AG04449 (cell line): ENCODE data around the gene ARHGEF7.

Source experiments
- CTCF ChIA-PET: fragments of 350-600 bp; formaldehyde crosslinking; extraction: SDS; loops from one replicate; lab custom pipeline; 2021; ENCODE audit warnings: antibody characterized with exemption; lab: Yijun Ruan, JAX
- POLR2A ChIA-PET: fragments of 400-600, 350-600 bp; formaldehyde crosslinking; extraction: SDS; loops from one replicate; lab custom pipeline; 2020; ENCODE audit warnings: antibody characterized with exemption, inconsistent platforms; lab: Yijun Ruan, JAX
- DNase-seq: peaks from one replicate; pipeline ENCODE4 v3.0.0-alpha.2; 2010; ENCODE audit warnings: low read depth, low spot score
- H3K4me3 ChIP-seq: 2 replicates; pipeline ENCODE4 v1.5.1; 2011; ENCODE audit warnings: low read depth, mild to moderate bottlenecking, control low read depth, low read length
- TF ChIP-seq, protein P1 (sequence below): IDR thresholded peaks from one replicate; pipeline ENCODE4 v1.5.1; 2011; ENCODE audit warnings: mild to moderate bottlenecking, moderate library complexity, low read length, control low read depth, inconsistent platforms; ENCODE audit not compliant: insufficient read depth; ENCODE audit errors: missing control alignments

The ARHGEF7 gene

DNA sequence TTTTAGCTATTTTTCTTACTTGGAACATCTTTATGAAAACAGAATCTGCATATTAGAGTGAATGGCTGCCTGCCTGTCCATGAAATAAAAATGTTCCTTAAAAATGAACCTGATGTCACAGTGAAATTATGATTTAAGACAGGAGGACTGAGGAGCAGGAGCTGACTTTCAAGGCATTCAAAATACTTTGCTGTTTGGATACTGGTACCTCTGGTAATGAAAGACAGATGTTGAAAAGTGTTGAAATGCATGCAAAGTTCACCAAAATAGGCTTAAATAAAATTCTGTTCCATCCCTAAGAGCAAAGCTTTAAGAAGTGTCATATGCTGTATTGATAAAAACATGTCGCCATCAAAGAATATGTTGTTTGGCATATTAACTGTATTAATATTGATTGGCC, 1.7 kb downstream of the ARHGEF7 start:
- no peak overlapping the region for H3K4me3 ChIP-seq
- ChIA-PET POLR2A (no interaction called here), CTCF (interaction anchor here (0.9 to 2.4 kb wide), 2 partner anchors 49 to 357 kb away, joined by 3 to 7 read pairs; no protein-coding TSS in a partner anchor)
- DNase-seq: no peak
- TF ChIP-seq, protein P1, sequence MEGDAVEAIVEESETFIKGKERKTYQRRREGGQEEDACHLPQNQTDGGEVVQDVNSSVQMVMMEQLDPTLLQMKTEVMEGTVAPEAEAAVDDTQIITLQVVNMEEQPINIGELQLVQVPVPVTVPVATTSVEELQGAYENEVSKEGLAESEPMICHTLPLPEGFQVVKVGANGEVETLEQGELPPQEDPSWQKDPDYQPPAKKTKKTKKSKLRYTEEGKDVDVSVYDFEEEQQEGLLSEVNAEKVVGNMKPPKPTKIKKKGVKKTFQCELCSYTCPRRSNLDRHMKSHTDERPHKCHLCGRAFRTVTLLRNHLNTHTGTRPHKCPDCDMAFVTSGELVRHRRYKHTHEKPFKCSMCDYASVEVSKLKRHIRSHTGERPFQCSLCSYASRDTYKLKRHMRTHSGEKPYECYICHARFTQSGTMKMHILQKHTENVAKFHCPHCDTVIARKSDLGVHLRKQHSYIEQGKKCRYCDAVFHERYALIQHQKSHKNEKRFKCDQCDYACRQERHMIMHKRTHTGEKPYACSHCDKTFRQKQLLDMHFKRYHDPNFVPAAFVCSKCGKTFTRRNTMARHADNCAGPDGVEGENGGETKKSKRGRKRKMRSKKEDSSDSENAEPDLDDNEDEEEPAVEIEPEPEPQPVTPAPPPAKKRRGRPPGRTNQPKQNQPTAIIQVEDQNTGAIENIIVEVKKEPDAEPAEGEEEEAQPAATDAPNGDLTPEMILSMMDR: no peak

DNA sequence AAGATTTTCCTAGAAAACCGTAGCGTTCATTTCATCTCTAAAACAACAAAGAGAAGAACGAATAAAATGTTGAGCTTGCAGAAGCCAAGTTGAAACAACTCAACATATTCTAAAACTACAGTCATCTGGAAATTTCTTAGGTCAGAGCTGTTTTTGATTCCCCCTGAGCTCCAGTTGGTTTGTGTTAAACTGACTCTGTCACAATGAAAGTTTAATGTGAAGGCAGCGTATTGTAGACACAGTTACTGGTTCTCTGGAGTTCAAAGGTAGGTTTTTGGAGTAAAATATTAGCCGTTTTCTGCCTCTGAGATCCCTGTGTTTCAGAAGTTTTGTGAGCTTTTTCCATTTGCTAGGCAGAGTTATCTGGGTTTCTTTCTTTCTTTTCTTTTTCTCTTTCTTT, 2.2 kb downstream of the ARHGEF7 start:
- DNase-seq: no peak
- TF ChIP-seq, protein P1: no peak
- POLR2A ChIA-PET: no interaction called here
- CTCF ChIA-PET: interaction anchor here (0.9 to 2.4 kb wide), 2 partner anchors 50 to 357 kb away, joined by 3 to 7 read pairs; no protein-coding TSS in a partner anchor
- no peak overlapping the region for H3K4me3 ChIP-seq

DNA sequence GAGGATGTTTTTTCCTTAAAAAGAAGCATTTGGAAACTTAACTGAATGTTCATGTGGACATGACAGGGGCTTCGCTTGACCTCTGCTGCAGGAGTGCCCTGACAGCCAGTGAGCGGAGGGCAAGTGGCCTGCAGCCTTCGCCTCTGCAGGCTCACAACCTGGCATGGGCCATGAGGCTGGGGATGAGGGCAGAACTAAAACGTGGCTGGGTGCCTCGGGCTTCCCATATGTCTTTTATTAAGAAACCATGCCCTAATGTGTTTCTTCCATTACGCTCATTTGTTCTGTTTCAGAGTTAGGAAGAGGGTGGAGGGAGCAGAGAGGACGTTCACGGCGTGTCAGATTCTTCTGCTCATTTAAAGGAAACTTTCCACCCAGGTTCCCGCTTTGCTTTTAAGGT, 2.9 kb downstream of the ARHGEF7 start:
- CTCF ChIA-PET: interaction anchor here (2.4 kb wide), 1 partner anchor 50 kb away, joined by 7 read pairs; no protein-coding TSS in a partner anchor
- POLR2A ChIA-PET: no interaction called here
- TF ChIP-seq, protein P1: no peak
- DNase-seq: no peak
- no peak overlapping the region for H3K4me3 ChIP-seq

DNA sequence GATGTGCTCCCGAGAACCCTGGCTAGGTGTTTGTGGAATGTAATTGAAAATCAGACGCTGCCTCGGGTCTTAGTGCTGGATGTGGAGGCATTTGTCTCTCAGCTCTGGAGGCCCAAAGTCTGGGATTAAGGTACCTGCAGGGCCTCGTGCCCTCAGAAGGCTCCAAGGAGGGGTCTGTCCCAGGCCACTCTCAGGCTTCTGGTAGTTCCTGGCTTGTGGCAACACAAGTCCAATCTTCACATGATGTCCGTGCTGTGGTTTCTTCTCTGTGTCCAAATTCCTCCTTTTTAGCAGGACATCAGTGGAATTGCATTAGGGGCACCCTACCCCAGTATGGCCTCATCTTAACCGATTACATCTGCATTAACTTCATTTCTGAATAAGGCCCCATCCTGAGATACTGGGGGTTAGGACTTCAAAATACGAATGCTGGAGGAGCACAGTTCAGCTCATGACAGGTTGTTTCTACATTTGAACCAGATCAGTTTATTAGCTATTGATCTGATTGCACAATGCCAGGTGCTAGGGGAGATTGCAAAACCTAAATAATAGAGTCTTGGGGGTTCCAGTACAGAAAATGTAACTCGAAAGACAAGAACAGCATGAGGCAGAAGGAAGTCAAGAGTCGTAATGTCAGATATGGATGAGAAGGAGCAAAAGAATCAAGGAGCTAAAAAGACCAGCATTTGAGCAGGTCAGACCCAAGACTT, 3.9 kb downstream of the ARHGEF7 start:
- TF ChIP-seq, protein P1: no peak
- CTCF ChIA-PET: interaction anchor here (0.9 kb wide), 1 partner anchor 51 kb away, joined by 3 read pairs; no protein-coding TSS in a partner anchor
- POLR2A ChIA-PET: no interaction called here
- no peak for DNase-seq
- H3K4me3 ChIP-seq: no peak overlapping the region

DNA sequence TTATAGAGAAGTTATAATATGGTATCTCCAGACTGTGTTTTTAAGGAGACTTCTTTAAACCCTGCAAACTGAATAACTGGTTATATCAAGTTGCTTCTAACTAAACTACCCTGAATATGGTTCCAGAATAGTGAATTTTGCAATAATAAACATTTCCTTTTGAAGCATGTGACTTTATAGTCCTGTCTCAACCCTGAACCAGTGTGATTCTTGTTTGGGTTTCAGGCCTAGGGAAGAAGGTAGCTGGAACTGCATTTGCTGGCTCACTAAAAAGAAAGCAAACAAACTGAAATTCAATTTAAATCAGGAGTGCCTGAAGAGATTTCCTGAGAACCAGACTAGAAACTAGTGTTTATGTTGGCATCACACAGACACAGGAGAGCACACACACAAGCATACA, 4.9 kb downstream of the ARHGEF7 start:
- POLR2A ChIA-PET: no interaction called here

DNA sequence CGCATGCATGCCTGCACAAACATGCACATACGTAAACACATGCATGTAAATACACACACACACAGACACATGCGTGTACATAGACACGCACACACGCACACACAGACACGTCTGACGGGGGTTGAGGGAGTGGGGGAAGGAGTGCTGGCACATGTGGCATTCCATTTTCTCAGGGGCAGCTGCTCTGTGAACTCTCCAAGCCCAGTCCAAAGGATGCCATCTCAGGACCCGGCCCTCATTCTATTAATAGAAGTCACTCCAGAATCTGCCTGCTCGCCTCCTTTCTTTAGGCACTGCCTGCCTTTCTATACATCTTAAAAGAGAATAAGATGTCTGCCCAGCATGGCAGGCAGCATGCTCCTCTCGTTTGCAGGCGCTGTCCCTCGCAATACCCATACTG, 5.3 kb downstream of the ARHGEF7 start:
- H3K4me3 ChIP-seq: no peak overlapping the region
- CTCF ChIA-PET: no interaction called here
- TF ChIP-seq, protein P1: no peak
- DNase-seq: no peak
- POLR2A ChIA-PET: no interaction called here

More for the DNA sequence above, 4.9 kb downstream of the ARHGEF7 start:
- CTCF ChIA-PET: interaction anchor here (0.9 kb wide), 1 partner anchor 52 kb away, joined by 3 read pairs; no protein-coding TSS in a partner anchor
- H3K4me3 ChIP-seq: no peak overlapping the region
- DNase-seq: no peak
- TF ChIP-seq, protein P1: no peak
